Measurements from ENCODE around the gene RBM6.

RBM6 gene

GRCh38 chr3:50100956-50101845, 161.3 kb downstream of the RBM6 start:
- no peak for FAIRE-seq

- no peak for FAIRE-seq
Measured at GRCh38 chr3:50102558-50102957, 162.6 kb downstream of the RBM6 start.

- FAIRE-seq = no peak
Measured at GRCh38 chr3:50111757-50112156, 171.8 kb downstream of the RBM6 start.

GRCh38 chr3:50112462-50112861, 172.5 kb downstream of the RBM6 start:
- no peak for FAIRE-seq

- no peak for FAIRE-seq
Measured at GRCh38 chr3:50117120-50117519, 177.2 kb downstream of the RBM6 start.

GRCh38 chr3:50118237-50118636, 178.3 kb downstream of the RBM6 start:
- FAIRE-seq = no peak

- no peak for FAIRE-seq
Measured at GRCh38 chr3:50119786-50120185, 179.8 kb downstream of the RBM6 start.

- FAIRE-seq = no peak
Measured at GRCh38 chr3:50120364-50121071, 180.6 kb downstream of the RBM6 start.

- FAIRE-seq = peak; percentile 91
Measured at GRCh38 chr3:50121072-50122032, 181.4 kb downstream of the RBM6 start.

GRCh38 chr3:50122071-50122470, 182.1 kb downstream of the RBM6 start:
- no peak for FAIRE-seq

- no peak for FAIRE-seq
Measured at GRCh38 chr3:50122661-50123391, 182.9 kb downstream of the RBM6 start.

GRCh38 chr3:50123394-50124051, 183.6 kb downstream of the RBM6 start:
- no peak for FAIRE-seq

- no peak for FAIRE-seq
Measured at GRCh38 chr3:50124052-50124799, 184.3 kb downstream of the RBM6 start.

GRCh38 chr3:50124800-50125178, 184.8 kb downstream of the RBM6 start:
- no peak for FAIRE-seq

- FAIRE-seq = no peak
Measured at GRCh38 chr3:50125541-50126286, 185.8 kb downstream of the RBM6 start.

GRCh38 chr3:50126287-50127211, 186.6 kb downstream of the RBM6 start:
- no peak for FAIRE-seq
